Right lobe of liver (tissue), 6 donors: ENCODE measurements around the gene ASPSCR1. TPM values are rescaled to one million over a fixed set of nuclear protein-coding genes. Genes with fewer than 3 reads are reported as not detected.

Experiments used
- ATAC-seq, 4 donors: fragments of 200-7000 bp; cut with Tn5 transposase; one replicate each; pipeline ENCODE4 v1.9.1; 2020; ENCODE audit warnings: mild to moderate bottlenecking in 4 of 4, moderate library complexity in 4 of 4
- DNase-seq, 3 donors: peaks; one replicate each; pipeline ENCODE4 v3.0.0-alpha.2; 2020
- H3K27ac ChIP-seq, 3 donors: fragments of 200-600 bp; one replicate each; pipeline ENCODE4 v1.8.0; 2022
- H3K27me3 ChIP-seq, 2 donors: fragments of 200-600 bp; one replicate each; pipeline ENCODE4 v1.8.0; 2022
- H3K36me3 ChIP-seq, 4 donors: fragments of 200-600 bp; sonication (generic) in 1 of 4; one replicate each; pipeline versions ENCODE4 v1.5.1 to v1.8.0; 2017 to 2022; ENCODE audit warnings: control low read depth in 1 of 4
- H3K4me1 ChIP-seq, 4 donors: fragments of 200-600 bp; sonication (generic) in 1 of 4; one replicate each; pipeline versions ENCODE4 v1.5.1 to v1.8.0; 2017 to 2022; ENCODE audit warnings: control low read depth in 1 of 4
- H3K4me3 ChIP-seq, 3 donors: fragments of 200-600 bp; one replicate each; pipeline ENCODE4 v1.8.0; 2022
- H3K9me3 ChIP-seq, 4 donors: fragments of 200-600 bp; sonication (generic) in 1 of 4; one replicate each; pipeline versions ENCODE4 v1.5.1 to v1.8.0; 2017 to 2022; ENCODE audit warnings: control low read depth in 1 of 4
- CTCF ChIP-seq, 4 donors: fragments of 200-600 bp in 3 of 4; fragments of 450-650 bp in 1 of 4; IDR thresholded peaks; one replicate each; pipeline versions ENCODE4 v1.5.1 to v1.8.0; 2016 to 2022; ENCODE audit warnings: antibody characterized with exemption in 4 of 4, mild to moderate bottlenecking in 2 of 4
- POLR2A ChIP-seq: fragments of 450-650 bp; IDR thresholded peaks from one replicate; pipeline ENCODE4 v1.6.1; 2017; ENCODE audit warnings: antibody characterized with exemption, mild to moderate bottlenecking
- WGBS: methylation state at CpG from one replicate; pipeline ENCODE4 v1.1.6; 2018; ENCODE audit warnings: low coverage, low lambda C conversion rate; ENCODE audit not compliant: insufficient coverage; ENCODE audit errors: missing lambda C conversion rate; 5-methylcytosine and 5-hydroxymethylcytosine counted together
- intact Hi-C, 2 donors: fragments of 100-400 bp; cut with DNase I; formaldehyde crosslinking; loops; one replicate each; pipeline versions ENCODE4 v1.11.2 to v1.14.1; 2022
- total RNA-seq, 6 experiments: library from RNA; depleted of rRNA in 2 of 6; stranded (reverse); fragments of >200 nt in 2 of 6; fragmentation: NEBNext Ultra II Directional in 3 of 6; extraction: Animal tissue kit (Norgen Biotek cat#: 25700) in 3 of 6; gene quantifications; one replicate each; pipeline versions ENCODE4 v1.1.0 to v1.2.4, GENCODE V29; 2016 to 2023
- donor health status: DM: no; HTN: yes; CAD: no.
- donor health status: DM: no; HTN: no; CAD: no.
- donor health status: DM: no; HTN: no; CAD: no.
- donor health status: DM: no; HTN: yes; CAD: no.
- donor health status: DM: no; HTN: yes; CAD: no.

The ASPSCR1 gene
- total RNA-seq, 6 experiments from 2014 or later, result 24.4 to 55.6 (median 32.9) TPM

GRCh38 chr17:82013772-82014321 is 36.4 kb downstream of the ASPSCR1 start:
- 91% methylated on average over 9 of the region's 16 CpGs for WGBS
- H3K27me3 ChIP-seq, result no peaks in the 10 kb centered on the region
- H3K4me1 ChIP-seq, result no peaks in the 10 kb centered on the region
- peaks cover 0 to 17% (median 0%) of the 10 kb centered on the region in 4 donors for H3K36me3 ChIP-seq
- no peak overlapping the region for H3K4me3 ChIP-seq
- TF ChIP-seq POLR2A, result no peak
- no peak for TF ChIP-seq CTCF (IDR thresholded peaks at IDR 0.05)
- no peak for DNase-seq
- intact Hi-C loops, result loop anchor here in 1 of 2 donors (10.0 kb wide), 1 partner anchor 129 kb away; no protein-coding TSS in a partner anchor
- no peaks in the 10 kb centered on the region for H3K9me3 ChIP-seq
- no peak overlapping the region for H3K27ac ChIP-seq
- ATAC-seq, result no peak

GRCh38 chr17:82014432-82014831 is 37.0 kb downstream of the ASPSCR1 start:
- Histone ChIP-seq H3K27ac (no peak overlapping the region), H3K36me3 (peaks cover 0 to 17% (median 0%) of the 10 kb centered on the region in 4 donors), H3K9me3 (no peaks in the 10 kb centered on the region), H3K4me1 (peaks cover 0 to under 1% (median 0%) of the 10 kb centered on the region in 4 donors), H3K4me3 (no peak overlapping the region), H3K27me3 (no peaks in the 10 kb centered on the region)
- intact Hi-C loops, result loop anchor here in 1 of 2 donors (10.0 kb wide), 1 partner anchor 130 kb away; no protein-coding TSS in a partner anchor
- WGBS, result no CpG with 5 or more reads among the region's 23 CpGs
- ATAC-seq (no peak), DNase-seq (no peak)
- TF ChIP-seq CTCF (IDR thresholded peaks at IDR 0.05), result no peak
- TF ChIP-seq POLR2A, result no peak

- H3K4me1 ChIP-seq, result peaks cover 0 to 4% (median 0%) of the 10 kb centered on the region in 4 donors
- no peaks in the 10 kb centered on the region for H3K9me3 ChIP-seq
- no peak for ATAC-seq
- no peak overlapping the region for H3K4me3 ChIP-seq
- no peak for DNase-seq
- intact Hi-C loops, result loop anchor here (5.0 to 10.0 kb wide), 3 partner anchors 53 to 130 kb away; partner anchors contain the start of gene NOTUM (in 1 of the 2)
- H3K36me3 ChIP-seq, result peaks cover 0 to 17% (median 0%) of the 10 kb centered on the region in 4 donors
- no peaks in the 10 kb centered on the region for H3K27me3 ChIP-seq
- no CpG with 5 or more reads among the region's 13 CpGs for WGBS
- no peak for TF ChIP-seq CTCF (IDR thresholded peaks at IDR 0.05)
- TF ChIP-seq POLR2A, result no peak
- no peak overlapping the region for H3K27ac ChIP-seq
Measured at GRCh38 chr17:82014971-82015310, 37.5 kb downstream of the ASPSCR1 start.

- Histone ChIP-seq H3K36me3 (peaks cover 0 to 17% (median 0%) of the 10 kb centered on the region in 4 donors), H3K9me3 (no peaks in the 10 kb centered on the region), H3K4me3 (no peak overlapping the region), H3K27me3 (no peaks in the 10 kb centered on the region), H3K27ac (no peak overlapping the region), H3K4me1 (peaks cover 0 to 4% (median 0%) of the 10 kb centered on the region in 4 donors)
- intact Hi-C loops, result loop anchor here (5.0 to 10.0 kb wide), 3 partner anchors 53 to 131 kb away; partner anchors contain the start of gene NOTUM (in 1 of the 2)
- TF ChIP-seq POLR2A (no peak), CTCF (IDR thresholded peaks at IDR 0.05) (no peak)
- no peak for ATAC-seq
- no peak for DNase-seq
- 66% methylated on average over 5 of the region's 24 CpGs for WGBS
Measured at GRCh38 chr17:82015311-82015971, 38.0 kb downstream of the ASPSCR1 start.
